ENCODE results near the gene ACSF3. TPM values are rescaled to one million over a fixed set of nuclear protein-coding genes. Genes with fewer than 3 reads are reported as not detected.
A peak's percentile ranks its signal among the peaks of the same experiment; 100 is the strongest.

The ACSF3 gene
- total RNA-seq, 1 donor from 2014 or later, result 41.6 TPM

- intact Hi-C loops (cut with micrococcal nuclease), result loop anchor here (5.0 kb wide), 1 partner anchor 723 kb away; the partner anchor contains the start of gene ZFPM1
- Mint-ChIP-seq H3K9me3 (no peaks in the 10 kb centered on the region), H3K36me3 (ENCODE audit: low read depth) (no peaks in the 10 kb centered on the region), H3K4me3 (no peak overlapping the region), H3K27me3 (peaks cover 3% of the 10 kb centered on the region), H3K27ac (no peak overlapping the region), H3K4me1 (peaks cover 6% of the 10 kb centered on the region)
- no peak for DNase-seq
These were observed 81.2 kb downstream of the ACSF3 start for GRCh38 chr16:89174877-89175276.

GRCh38 chr16:89175280-89176146 is 81.9 kb downstream of the ACSF3 start:
- peaks cover 3% of the 10 kb centered on the region for H3K27me3 Mint-ChIP-seq
- DNase-seq, result no peak
- H3K4me3 Mint-ChIP-seq, result no peak overlapping the region
- peaks cover 5% of the 10 kb centered on the region for H3K4me1 Mint-ChIP-seq
- intact Hi-C loops (cut with micrococcal nuclease), result no loop called here
- H3K27ac Mint-ChIP-seq, result no peak overlapping the region
- H3K36me3 Mint-ChIP-seq (ENCODE audit: low read depth), result no peaks in the 10 kb centered on the region
- H3K9me3 Mint-ChIP-seq, result no peaks in the 10 kb centered on the region

GRCh38 chr16:89176147-89176690 is 82.6 kb downstream of the ACSF3 start:
- Mint-ChIP-seq H3K36me3 (ENCODE audit: low read depth) (no peaks in the 10 kb centered on the region), H3K9me3 (no peaks in the 10 kb centered on the region), H3K4me1 (no peaks in the 10 kb centered on the region), H3K4me3 (no peak overlapping the region), H3K27me3 (no peaks in the 10 kb centered on the region), H3K27ac (no peak overlapping the region)
- DNase-seq, result no peak
- intact Hi-C loops (cut with micrococcal nuclease), result no loop called here

- intact Hi-C loops (cut with micrococcal nuclease), result no loop called here
- H3K9me3 Mint-ChIP-seq, result no peaks in the 10 kb centered on the region
- no peaks in the 10 kb centered on the region for H3K27me3 Mint-ChIP-seq
- no peak overlapping the region for H3K4me3 Mint-ChIP-seq
- H3K27ac Mint-ChIP-seq, result no peak overlapping the region
- H3K36me3 Mint-ChIP-seq (ENCODE audit: low read depth), result no peaks in the 10 kb centered on the region
- no peaks in the 10 kb centered on the region for H3K4me1 Mint-ChIP-seq
- DNase-seq, result no peak
These were observed 83.1 kb downstream of the ACSF3 start for GRCh38 chr16:89176717-89177116.

- no peak for DNase-seq
- no peaks in the 10 kb centered on the region for H3K36me3 Mint-ChIP-seq (ENCODE audit: low read depth)
- no peaks in the 10 kb centered on the region for H3K4me1 Mint-ChIP-seq
- no peaks in the 10 kb centered on the region for H3K27me3 Mint-ChIP-seq
- H3K4me3 Mint-ChIP-seq, result no peak overlapping the region
- intact Hi-C loops (cut with micrococcal nuclease), result no loop called here
- no peaks in the 10 kb centered on the region for H3K9me3 Mint-ChIP-seq
- no peak overlapping the region for H3K27ac Mint-ChIP-seq
These were observed 83.8 kb downstream of the ACSF3 start for GRCh38 chr16:89177501-89177900.

GRCh38 chr16:89178453-89179147 is 84.9 kb downstream of the ACSF3 start:
- Mint-ChIP-seq H3K27ac (no peak overlapping the region), H3K4me1 (no peaks in the 10 kb centered on the region), H3K9me3 (no peaks in the 10 kb centered on the region), H3K27me3 (no peaks in the 10 kb centered on the region), H3K4me3 (no peak overlapping the region), H3K36me3 (ENCODE audit: low read depth) (no peaks in the 10 kb centered on the region)
- DNase-seq, result no peak
- intact Hi-C loops (cut with micrococcal nuclease), result no loop called here

- intact Hi-C loops (cut with micrococcal nuclease), result no loop called here
These were observed 85.5 kb downstream of the ACSF3 start for GRCh38 chr16:89179148-89179484.

GRCh38 chr16:89179656-89180315 is 86.1 kb downstream of the ACSF3 start:
- intact Hi-C loops (cut with micrococcal nuclease), result no loop called here
- no peak overlapping the region for H3K4me3 Mint-ChIP-seq

More at GRCh38 chr16:89179148-89179484, 85.5 kb downstream of the ACSF3 start:
- H3K9me3 Mint-ChIP-seq, result no peaks in the 10 kb centered on the region
- DNase-seq, result no peak
- H3K4me1 Mint-ChIP-seq, result no peaks in the 10 kb centered on the region
- H3K36me3 Mint-ChIP-seq (ENCODE audit: low read depth), result no peaks in the 10 kb centered on the region
- no peak overlapping the region for H3K4me3 Mint-ChIP-seq
- H3K27ac Mint-ChIP-seq, result no peak overlapping the region
- H3K27me3 Mint-ChIP-seq, result no peaks in the 10 kb centered on the region

GRCh38 chr16:89183463-89183862 is 89.8 kb downstream of the ACSF3 start:
- Mint-ChIP-seq H3K36me3 (ENCODE audit: low read depth) (no peaks in the 10 kb centered on the region), H3K27ac (no peak overlapping the region), H3K9me3 (no peaks in the 10 kb centered on the region), H3K4me3 (no peak overlapping the region), H3K4me1 (peaks cover 3% of the 10 kb centered on the region), H3K27me3 (no peaks in the 10 kb centered on the region)
- DNase-seq, result no peak
- intact Hi-C loops (cut with micrococcal nuclease), result no loop called here

More at GRCh38 chr16:89179656-89180315, 86.1 kb downstream of the ACSF3 start:
- H3K4me1 Mint-ChIP-seq, result no peaks in the 10 kb centered on the region
- no peaks in the 10 kb centered on the region for H3K27me3 Mint-ChIP-seq
- no peak overlapping the region for H3K27ac Mint-ChIP-seq
- H3K9me3 Mint-ChIP-seq, result no peaks in the 10 kb centered on the region
- DNase-seq, result no peak
- no peaks in the 10 kb centered on the region for H3K36me3 Mint-ChIP-seq (ENCODE audit: low read depth)

GRCh38 chr16:89183975-89184676 is 90.5 kb downstream of the ACSF3 start:
- Mint-ChIP-seq H3K27me3 (no peaks in the 10 kb centered on the region), H3K27ac (no peak overlapping the region), H3K9me3 (no peaks in the 10 kb centered on the region)

GRCh38 chr16:89184677-89184932 is 91.0 kb downstream of the ACSF3 start:
- no peaks in the 10 kb centered on the region for H3K27me3 Mint-ChIP-seq
- intact Hi-C loops (cut with micrococcal nuclease), result no loop called here
- no peaks in the 10 kb centered on the region for H3K9me3 Mint-ChIP-seq
- no peaks in the 10 kb centered on the region for H3K36me3 Mint-ChIP-seq (ENCODE audit: low read depth)
- H3K27ac Mint-ChIP-seq, result no peak overlapping the region
- H3K4me3 Mint-ChIP-seq, result no peak overlapping the region
- DNase-seq, result no peak
- H3K4me1 Mint-ChIP-seq, result peaks cover 3% of the 10 kb centered on the region

More at GRCh38 chr16:89183975-89184676, 90.5 kb downstream of the ACSF3 start:
- H3K4me3 Mint-ChIP-seq, result no peak overlapping the region
- no peaks in the 10 kb centered on the region for H3K36me3 Mint-ChIP-seq (ENCODE audit: low read depth)
- intact Hi-C loops (cut with micrococcal nuclease), result no loop called here
- no peak for DNase-seq
- peaks cover 3% of the 10 kb centered on the region for H3K4me1 Mint-ChIP-seq

GRCh38 chr16:89184933-89185794 is 91.5 kb downstream of the ACSF3 start:
- Mint-ChIP-seq H3K27me3 (no peaks in the 10 kb centered on the region), H3K4me3 (no peak overlapping the region), H3K9me3 (no peaks in the 10 kb centered on the region), H3K36me3 (ENCODE audit: low read depth) (no peaks in the 10 kb centered on the region), H3K27ac (no peak overlapping the region), H3K4me1 (peaks cover 3% of the 10 kb centered on the region)
- intact Hi-C loops (cut with micrococcal nuclease), result no loop called here
- DNase-seq, result peak; percentile 82
